Peyer's patch (tissue), 4 donors: Measurements from ENCODE around the gene CBX8.

Experiments
- POLR2A ChIP-seq, 2 donors: fragments of 450-650 bp; IDR thresholded peaks; one replicate each; pipeline ENCODE4 v1.5.1; 2017; ENCODE audit warnings: antibody characterized with exemption in 2 of 2, mild to moderate bottlenecking in 2 of 2, moderate library complexity in 2 of 2
- TF ChIP-seq, protein P1 (sequence below), 6 experiments: fragments of 450-650 bp in 4 of 6; fragments of 200-600 bp in 2 of 6; sonication (generic) in 1 of 6; IDR thresholded peaks; one replicate each; pipeline ENCODE4 v1.5.1; 2017 to 2019; ENCODE audit warnings: antibody characterized with exemption in 6 of 6, mild to moderate bottlenecking in 3 of 6, moderate library complexity in 1 of 6

DNA sequence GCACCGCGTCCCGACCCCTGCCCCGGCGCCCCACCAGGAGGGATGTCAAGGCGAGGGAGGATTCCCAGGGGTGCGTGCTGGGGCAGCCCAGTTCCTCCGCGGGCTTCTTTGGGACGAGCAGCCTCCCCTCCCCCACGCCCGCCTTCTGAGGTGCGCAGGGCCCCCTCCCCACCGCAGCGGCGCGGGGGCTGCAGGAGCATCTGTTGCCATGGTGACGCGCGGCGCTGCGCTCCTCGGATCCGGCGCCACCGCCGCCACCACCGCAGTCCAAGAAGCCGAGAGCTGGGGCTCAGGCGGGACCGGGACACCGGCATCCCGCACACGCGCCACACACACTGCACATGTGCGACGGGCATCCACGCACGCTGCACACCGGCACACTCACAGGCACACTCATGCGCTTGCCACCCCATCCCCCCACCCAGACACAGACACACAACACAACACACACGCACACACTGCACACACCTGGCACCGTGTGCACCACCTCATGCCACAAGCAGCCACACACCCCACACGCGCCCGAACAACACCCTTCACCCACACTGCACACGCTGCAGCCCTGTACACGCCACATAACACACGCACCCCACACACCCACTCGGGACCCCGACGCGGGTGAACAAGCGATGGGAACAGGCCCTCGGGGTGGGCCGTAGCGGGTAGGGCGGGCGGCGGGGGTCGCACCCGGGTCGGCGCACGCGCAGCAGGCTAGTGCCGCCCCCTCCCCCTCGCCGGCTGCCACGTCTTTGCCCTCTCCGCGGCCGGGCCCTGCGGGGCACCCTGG, 49.2 kb downstream of the CBX8 start:
- TF ChIP-seq, protein P1, sequence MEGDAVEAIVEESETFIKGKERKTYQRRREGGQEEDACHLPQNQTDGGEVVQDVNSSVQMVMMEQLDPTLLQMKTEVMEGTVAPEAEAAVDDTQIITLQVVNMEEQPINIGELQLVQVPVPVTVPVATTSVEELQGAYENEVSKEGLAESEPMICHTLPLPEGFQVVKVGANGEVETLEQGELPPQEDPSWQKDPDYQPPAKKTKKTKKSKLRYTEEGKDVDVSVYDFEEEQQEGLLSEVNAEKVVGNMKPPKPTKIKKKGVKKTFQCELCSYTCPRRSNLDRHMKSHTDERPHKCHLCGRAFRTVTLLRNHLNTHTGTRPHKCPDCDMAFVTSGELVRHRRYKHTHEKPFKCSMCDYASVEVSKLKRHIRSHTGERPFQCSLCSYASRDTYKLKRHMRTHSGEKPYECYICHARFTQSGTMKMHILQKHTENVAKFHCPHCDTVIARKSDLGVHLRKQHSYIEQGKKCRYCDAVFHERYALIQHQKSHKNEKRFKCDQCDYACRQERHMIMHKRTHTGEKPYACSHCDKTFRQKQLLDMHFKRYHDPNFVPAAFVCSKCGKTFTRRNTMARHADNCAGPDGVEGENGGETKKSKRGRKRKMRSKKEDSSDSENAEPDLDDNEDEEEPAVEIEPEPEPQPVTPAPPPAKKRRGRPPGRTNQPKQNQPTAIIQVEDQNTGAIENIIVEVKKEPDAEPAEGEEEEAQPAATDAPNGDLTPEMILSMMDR (IDR thresholded peaks at IDR 0.05): no peak
- no peak for TF ChIP-seq POLR2A (IDR thresholded peaks at IDR 0.05)
